SJSA1 (cell line): ENCODE data around the gene SLC6A1. TPM values are rescaled to one million over a fixed set of nuclear protein-coding genes. Genes with fewer than 3 reads are reported as not detected.

Experiments
- DNase-seq, 2 experiments: peaks; one replicate each; pipeline ENCODE4 v3.0.0-alpha.2; 2015 to 2020; ENCODE audit warnings: low spot score in 2 of 2, low read depth in 1 of 2
- H3K27ac ChIP-seq: fragments of 250-450 bp; sonication (Bioruptor Pico); 2 replicates; pipeline ENCODE4 v1.5.1; 2020; ENCODE audit warnings: mild to moderate bottlenecking, moderate library complexity
- H3K27me3 ChIP-seq: fragments of 250-450 bp; sonication (Bioruptor Pico); replicated peaks from 2 replicates; pipeline ENCODE4 v1.5.1; 2020; ENCODE audit warnings: mild to moderate bottlenecking, moderate library complexity
- H3K36me3 ChIP-seq: fragments of 250-450 bp; sonication (Bioruptor Pico); 2 replicates; pipeline ENCODE4 v1.5.1; 2020; ENCODE audit warnings: mild to moderate bottlenecking
- H3K4me1 ChIP-seq: fragments of 250-450 bp; sonication (Bioruptor Pico); replicated peaks from 2 replicates; pipeline ENCODE4 v1.6.1; 2021; ENCODE audit warnings: mild to moderate bottlenecking
- H3K4me3 ChIP-seq: fragments of 250-450 bp; sonication (Bioruptor Pico); 2 replicates; pipeline ENCODE4 v1.5.1; 2020; ENCODE audit warnings: mild to moderate bottlenecking
- H3K9me3 ChIP-seq: fragments of 250-450 bp; sonication (Bioruptor Pico); replicated peaks from 2 replicates; pipeline ENCODE4 v1.5.1; 2020; ENCODE audit warnings: mild to moderate bottlenecking
- total RNA-seq: library from RNA; depleted of rRNA; stranded (reverse); fragments of >200 nt; shearing (Covaris generic); gene quantifications from 2 replicates; pipeline ENCODE4 v1.2.3, GENCODE V29; 2014

SLC6A1 gene
- total RNA-seq, 1 experiment from 2014 or later = not detected

DNA sequence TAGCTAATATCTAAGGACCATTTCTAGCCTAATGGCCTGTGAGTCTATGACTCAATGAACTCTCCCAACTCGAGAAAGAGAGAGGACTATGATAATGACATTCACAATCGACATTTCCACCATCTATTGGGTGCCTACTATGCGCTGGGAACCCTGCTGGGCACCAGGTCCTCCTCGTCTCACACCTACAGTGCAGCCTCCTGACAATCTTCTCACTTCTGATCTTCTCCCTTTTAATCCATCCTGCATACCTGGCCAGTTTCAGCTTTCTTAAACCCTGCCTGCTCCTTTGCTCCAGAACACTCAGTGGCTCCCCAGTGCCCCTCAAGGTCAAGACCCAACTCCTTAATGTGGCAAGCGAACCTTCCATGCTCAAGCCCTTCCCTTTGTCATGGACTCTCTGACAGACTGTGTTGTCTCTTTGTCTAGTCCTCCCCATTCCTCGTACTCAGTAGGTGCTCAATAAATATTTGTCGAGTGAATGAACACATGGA is 3.5 kb upstream of the SLC6A1 start:
- H3K4me3 ChIP-seq = no peak overlapping the region
- no peak overlapping the region for H3K27ac ChIP-seq
- peaks cover 50% of the 10 kb centered on the region for H3K27me3 ChIP-seq
- no peaks in the 10 kb centered on the region for H3K36me3 ChIP-seq
- DNase-seq = no peak
- H3K9me3 ChIP-seq = no peaks in the 10 kb centered on the region
- H3K4me1 ChIP-seq = no peaks in the 10 kb centered on the region

DNA sequence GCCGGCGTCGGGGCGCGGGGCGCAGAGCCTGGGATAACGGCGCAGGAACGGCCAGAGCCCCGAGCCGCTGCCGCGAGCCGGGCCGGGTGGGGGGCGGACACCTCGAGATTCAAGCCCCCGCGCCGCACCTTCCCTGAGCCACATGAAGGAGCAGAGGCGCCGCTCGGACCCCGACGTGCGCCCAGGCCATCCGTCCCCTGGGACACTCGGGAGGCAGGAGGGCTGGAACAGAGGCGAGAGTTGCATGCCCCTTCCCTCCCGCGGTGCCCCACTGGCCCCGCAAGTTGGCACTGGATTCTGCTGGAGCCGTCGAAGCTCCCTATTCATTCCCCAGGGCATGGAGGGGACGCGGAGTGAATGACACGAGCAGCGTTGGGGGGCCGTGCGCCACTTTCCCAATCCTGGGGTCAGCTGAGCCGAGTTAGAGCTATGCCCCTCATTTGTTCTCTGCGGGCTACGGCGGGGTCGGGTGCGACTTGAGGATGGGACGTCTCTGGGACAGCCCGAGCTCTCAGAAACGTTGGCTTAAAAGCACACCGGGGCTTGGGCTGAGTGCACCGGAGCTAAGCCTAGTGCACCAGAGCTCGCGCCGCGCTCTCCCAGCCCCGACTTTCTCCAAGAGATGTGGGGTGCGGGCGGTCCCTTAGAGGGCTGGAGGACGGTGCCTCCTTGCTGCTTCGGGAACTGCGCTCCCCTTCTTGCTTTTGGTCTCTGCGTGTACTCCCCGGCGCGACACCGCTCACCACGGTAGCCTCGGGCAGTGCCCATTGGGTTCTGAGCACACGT is 588 bp downstream of the SLC6A1 start:
- Histone ChIP-seq H3K36me3 (no peaks in the 10 kb centered on the region), H3K27ac (no peak overlapping the region), H3K4me3 (no peak overlapping the region), H3K9me3 (no peaks in the 10 kb centered on the region), H3K4me1 (no peaks in the 10 kb centered on the region), H3K27me3 (peaks cover 78% of the 10 kb centered on the region)
- no peak for DNase-seq

DNA sequence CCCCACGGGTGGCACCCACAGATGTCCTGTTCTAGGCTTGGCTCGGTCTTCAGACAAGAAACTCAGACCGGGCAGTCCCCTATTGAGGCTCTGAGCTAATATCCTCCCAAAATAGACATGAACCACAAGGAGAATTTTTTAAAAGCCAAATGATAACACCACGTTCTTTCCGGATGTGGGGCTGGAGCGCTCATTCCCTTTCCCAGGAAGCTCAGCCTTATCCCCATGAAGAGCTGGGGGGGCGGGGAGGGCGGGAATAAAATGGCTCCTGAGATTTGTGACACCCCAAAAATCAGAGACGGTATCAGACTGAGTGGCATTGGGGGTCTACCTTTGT is 1.1 kb downstream of the SLC6A1 start:
- peaks cover 78% of the 10 kb centered on the region for H3K27me3 ChIP-seq
- no peaks in the 10 kb centered on the region for H3K36me3 ChIP-seq
- H3K27ac ChIP-seq = no peak overlapping the region
- no peaks in the 10 kb centered on the region for H3K9me3 ChIP-seq
- H3K4me3 ChIP-seq = no peak overlapping the region
- H3K4me1 ChIP-seq = no peaks in the 10 kb centered on the region
- no peak for DNase-seq

DNA sequence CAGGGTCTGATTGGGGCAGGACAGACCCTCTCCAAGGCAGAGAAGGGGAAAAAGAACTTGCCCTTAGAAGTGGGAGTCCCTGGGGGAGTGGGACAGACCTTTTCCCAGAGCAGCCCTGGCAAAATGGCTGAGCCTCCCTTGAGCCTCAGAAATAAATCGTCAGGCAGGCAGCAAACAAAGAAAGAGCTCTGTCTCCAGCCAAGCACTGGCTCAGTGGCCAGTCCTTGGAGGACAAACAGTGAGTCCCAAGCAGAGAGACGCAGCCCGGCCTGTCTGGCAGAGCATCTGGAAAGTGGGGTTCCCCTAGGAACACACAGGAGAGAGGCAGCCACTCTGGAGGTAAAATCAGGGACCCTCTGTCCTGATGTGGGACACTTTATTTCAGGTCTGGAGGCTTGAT is 1.8 kb downstream of the SLC6A1 start:
- Histone ChIP-seq H3K36me3 (no peaks in the 10 kb centered on the region), H3K27me3 (peaks cover 73% of the 10 kb centered on the region)

DNA sequence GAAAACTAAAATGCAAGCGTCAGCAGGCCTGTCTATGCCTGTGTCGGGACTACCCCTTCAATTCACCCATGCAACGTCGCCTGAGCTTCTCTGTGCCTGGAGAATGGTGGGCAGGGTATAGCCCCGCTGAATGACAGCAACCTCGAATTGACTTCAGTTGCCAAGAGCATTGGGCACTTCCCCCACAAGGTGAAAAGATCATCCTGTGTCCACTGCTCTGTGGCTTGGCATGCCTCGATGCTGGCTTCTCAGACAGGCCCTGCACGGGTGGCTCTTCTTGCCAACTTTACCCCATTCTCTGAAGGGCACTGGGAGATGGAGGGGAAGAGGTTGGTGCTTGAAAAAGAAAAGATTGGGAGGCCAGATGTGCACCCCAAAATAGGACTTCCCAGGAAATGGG is 3.3 kb downstream of the SLC6A1 start:
- peaks cover 58% of the 10 kb centered on the region for H3K27me3 ChIP-seq

More for the DNA sequence above, 1.8 kb downstream of the SLC6A1 start:
- no peak for DNase-seq
- no peaks in the 10 kb centered on the region for H3K4me1 ChIP-seq
- no peak overlapping the region for H3K4me3 ChIP-seq
- H3K9me3 ChIP-seq = no peaks in the 10 kb centered on the region
- H3K27ac ChIP-seq = no peak overlapping the region

DNA sequence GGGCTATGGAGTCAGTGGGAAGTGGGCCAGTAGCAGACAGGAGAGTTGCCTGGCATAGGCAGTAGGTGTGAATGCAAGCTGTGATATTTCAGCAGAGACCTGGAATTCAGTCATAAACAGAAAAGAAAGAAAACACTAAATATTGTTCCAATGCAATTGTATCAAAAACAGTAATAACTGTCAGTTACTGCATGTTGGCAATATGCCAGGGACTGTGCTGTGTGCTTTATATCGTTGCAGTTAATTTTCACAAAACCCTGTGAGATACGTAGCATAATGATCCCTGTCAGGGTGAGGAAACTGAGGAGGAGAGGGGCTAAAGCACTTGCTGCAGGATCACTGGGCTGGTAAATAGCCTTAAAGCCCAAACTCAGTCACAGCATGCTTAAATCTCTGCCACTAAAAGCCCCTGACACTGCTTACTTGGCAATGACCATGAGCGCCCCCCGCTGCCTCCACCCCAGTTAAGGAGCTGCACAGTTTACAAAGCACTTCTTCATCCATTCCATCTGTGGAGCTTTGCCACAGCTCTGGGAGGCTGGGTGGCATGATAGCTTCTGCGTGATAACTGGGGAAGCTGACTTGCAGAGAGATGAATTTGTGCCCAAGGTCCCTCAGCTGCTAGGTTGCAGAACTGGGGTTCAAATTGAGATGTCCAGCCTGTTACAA is 3.9 kb downstream of the SLC6A1 start:
- H3K4me1 ChIP-seq = no peaks in the 10 kb centered on the region
- no peaks in the 10 kb centered on the region for H3K36me3 ChIP-seq
- no peak for DNase-seq
- H3K27me3 ChIP-seq = peaks cover 52% of the 10 kb centered on the region
- no peak overlapping the region for H3K27ac ChIP-seq
- no peaks in the 10 kb centered on the region for H3K9me3 ChIP-seq
- H3K4me3 ChIP-seq = no peak overlapping the region

More for the DNA sequence above, 3.3 kb downstream of the SLC6A1 start:
- no peak for DNase-seq
- H3K4me3 ChIP-seq = no peak overlapping the region
- H3K36me3 ChIP-seq = no peaks in the 10 kb centered on the region
- no peak overlapping the region for H3K27ac ChIP-seq
- no peaks in the 10 kb centered on the region for H3K4me1 ChIP-seq
- H3K9me3 ChIP-seq = no peaks in the 10 kb centered on the region

DNA sequence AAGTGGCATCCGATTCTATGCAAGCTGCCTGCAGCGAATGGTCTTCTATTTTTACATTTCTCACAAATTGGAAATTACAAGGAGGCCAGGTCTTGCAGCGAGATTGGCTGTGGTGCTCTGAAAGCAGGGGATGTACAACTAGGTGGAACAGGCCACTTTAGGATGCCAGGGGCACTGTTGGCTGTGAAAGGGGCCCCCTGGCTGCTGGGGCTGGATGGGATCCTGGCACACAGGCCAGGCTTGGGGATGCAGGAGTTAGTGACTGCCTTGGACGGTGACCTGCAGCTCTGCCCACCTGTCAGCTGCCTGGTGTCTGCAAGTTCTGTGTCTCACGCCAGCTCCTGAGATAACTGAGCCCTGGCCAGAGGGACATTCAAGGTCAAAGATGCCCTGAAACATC is 4.6 kb downstream of the SLC6A1 start:
- Histone ChIP-seq H3K4me1 (no peaks in the 10 kb centered on the region), H3K27me3 (peaks cover 48% of the 10 kb centered on the region)

DNA sequence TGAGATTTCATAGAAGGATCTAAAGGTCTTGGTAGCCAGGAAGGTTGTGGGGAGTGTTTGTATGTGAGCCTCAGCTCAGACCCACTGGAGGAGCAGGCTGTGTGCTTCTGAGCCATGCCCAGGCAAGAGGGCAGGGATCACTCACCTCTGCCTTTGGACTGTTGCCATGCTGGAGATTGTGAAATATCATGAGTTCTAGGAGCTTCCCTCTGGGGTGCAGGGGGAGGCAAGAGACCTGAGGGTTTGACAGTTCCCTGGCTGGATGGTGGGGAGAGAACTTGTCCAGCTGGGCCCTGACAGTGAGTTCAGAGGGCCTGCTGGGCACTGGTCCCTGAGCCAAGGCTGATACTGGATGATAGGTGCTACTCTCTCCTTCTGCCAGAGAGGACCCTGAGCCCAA is 6.0 kb downstream of the SLC6A1 start:
- H3K27me3 ChIP-seq = peaks cover 43% of the 10 kb centered on the region

More for the DNA sequence above, 4.6 kb downstream of the SLC6A1 start:
- Histone ChIP-seq H3K27ac (no peak overlapping the region), H3K36me3 (no peaks in the 10 kb centered on the region), H3K9me3 (no peaks in the 10 kb centered on the region), H3K4me3 (no peak overlapping the region)
- DNase-seq = no peak

DNA sequence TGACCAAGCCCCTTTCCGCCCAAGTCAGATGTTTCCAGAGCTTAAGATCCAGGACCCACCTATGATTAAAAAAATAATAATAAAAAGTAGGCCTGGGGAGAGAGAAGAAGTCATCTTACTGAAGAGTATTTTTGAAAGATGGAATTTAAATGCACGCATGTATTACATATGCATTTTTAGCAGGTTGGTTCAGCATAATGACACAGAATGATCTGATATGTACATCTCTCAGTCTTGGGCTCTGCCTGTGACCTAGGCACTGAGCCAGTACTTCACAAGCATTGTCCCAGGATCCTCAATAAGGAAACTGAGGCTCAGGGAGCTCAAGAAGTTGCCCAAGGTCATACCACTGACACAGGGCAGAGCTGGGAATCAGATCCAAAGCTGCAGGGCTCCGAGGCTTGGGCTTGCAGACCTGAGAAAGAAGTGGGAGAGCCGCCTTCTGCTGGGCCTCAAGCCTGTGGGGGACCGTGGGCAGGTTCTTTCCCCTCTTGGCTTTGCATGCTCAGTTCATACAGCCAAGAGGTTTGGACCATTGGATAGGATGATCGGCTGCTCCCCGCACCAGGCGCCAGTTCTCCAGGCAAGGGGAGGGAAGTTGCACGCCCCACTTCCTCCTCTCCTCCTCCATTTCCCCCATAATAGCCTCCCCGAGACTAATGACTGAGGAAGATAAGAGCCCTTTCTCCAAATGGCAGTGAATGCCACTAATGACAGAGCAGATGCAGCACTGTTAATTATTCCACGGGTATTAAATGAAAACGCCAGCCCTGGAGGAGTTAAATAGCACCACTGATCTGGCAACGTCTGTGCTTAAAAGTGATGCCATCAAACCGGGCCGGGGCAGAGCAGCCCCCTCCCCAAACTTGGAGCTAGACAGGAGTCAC is 6.9 kb downstream of the SLC6A1 start:
- H3K4me3 ChIP-seq = no peak overlapping the region
- H3K36me3 ChIP-seq = no peaks in the 10 kb centered on the region
- DNase-seq = no peak
- no peaks in the 10 kb centered on the region for H3K4me1 ChIP-seq
- no peaks in the 10 kb centered on the region for H3K9me3 ChIP-seq
- no peak overlapping the region for H3K27ac ChIP-seq
- peaks cover 44% of the 10 kb centered on the region for H3K27me3 ChIP-seq

More for the DNA sequence above, 6.0 kb downstream of the SLC6A1 start:
- Histone ChIP-seq H3K9me3 (no peaks in the 10 kb centered on the region), H3K27ac (no peak overlapping the region), H3K36me3 (no peaks in the 10 kb centered on the region), H3K4me3 (no peak overlapping the region), H3K4me1 (no peaks in the 10 kb centered on the region)
- no peak for DNase-seq

DNA sequence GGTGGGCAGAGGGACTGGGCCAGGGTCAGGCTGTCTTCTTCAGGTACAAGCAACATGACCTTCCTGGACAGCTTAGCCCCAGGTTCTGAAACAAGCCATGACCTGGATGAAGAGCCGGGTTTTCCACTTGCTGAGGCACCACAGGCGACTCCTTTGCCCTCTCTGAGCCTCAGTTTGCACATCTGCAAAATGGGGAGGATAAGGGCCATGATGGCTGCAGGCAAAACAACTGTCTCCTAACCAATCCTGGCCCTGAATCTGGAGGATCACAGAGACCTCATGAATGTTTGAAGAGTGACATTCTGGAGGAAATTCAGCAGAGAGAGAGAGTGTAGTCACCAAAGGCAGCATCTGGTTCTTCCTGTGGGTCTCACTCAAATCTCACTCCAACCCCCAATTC is 8.0 kb downstream of the SLC6A1 start:
- Histone ChIP-seq H3K27me3 (peaks cover 41% of the 10 kb centered on the region), H3K27ac (no peak overlapping the region), H3K36me3 (no peaks in the 10 kb centered on the region), H3K4me3 (no peak overlapping the region), H3K9me3 (no peaks in the 10 kb centered on the region), H3K4me1 (no peaks in the 10 kb centered on the region)
- DNase-seq = no peak

DNA sequence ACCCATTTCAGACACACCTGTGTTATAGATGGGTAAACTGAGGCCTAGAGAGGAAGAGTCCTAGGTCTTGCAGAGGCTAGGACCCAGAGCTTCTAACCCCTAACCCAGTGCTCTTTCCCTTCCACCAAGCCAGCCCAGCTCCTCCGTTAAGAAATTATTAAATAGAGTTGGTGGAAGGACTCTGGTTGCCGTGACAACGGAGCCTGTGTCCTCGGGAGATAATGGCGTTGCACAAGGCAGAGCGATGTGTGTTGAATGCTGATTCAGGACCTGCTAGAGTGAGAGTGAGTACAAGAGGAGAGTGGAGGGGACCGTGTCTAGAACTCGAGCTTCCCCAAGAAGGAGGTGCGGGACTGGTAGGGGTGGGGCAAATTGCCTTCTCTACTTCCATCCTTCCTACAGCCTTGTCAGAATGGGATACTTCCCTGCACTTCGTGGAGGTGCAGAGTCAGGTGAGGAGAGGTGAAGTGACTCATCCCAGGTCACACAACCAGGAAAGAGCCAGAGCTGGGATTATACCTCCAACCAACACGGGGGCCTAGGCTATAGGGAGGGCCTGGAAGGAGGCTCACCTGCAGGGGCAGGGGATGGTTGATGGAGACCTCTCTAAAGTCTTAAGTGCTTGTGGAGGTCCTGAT is 8.6 kb downstream of the SLC6A1 start:
- Histone ChIP-seq H3K9me3 (no peaks in the 10 kb centered on the region), H3K27me3 (peaks cover 42% of the 10 kb centered on the region), H3K4me3 (no peak overlapping the region), H3K36me3 (no peaks in the 10 kb centered on the region), H3K4me1 (no peaks in the 10 kb centered on the region), H3K27ac (no peak overlapping the region)
- no peak for DNase-seq

DNA sequence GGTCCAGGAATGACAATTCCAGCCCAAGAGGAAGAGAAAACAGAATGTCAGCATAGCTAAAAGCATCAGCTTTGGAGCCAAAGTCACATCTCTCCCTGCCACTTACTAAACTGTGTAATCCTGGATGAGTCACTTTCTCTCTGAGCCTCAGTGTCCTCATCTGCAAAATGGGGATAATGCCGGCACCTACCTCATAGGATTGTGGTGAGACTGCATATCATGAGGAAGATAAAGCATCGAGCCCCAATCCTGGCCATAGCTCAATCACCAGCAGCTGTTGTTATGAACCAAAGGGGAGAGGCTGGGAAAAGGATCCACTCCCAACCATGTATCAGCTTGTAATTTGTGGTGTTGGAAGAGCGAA is 9.1 kb downstream of the SLC6A1 start:
- Histone ChIP-seq H3K4me3 (no peak overlapping the region), H3K9me3 (no peaks in the 10 kb centered on the region), H3K27me3 (peaks cover 42% of the 10 kb centered on the region)

DNA sequence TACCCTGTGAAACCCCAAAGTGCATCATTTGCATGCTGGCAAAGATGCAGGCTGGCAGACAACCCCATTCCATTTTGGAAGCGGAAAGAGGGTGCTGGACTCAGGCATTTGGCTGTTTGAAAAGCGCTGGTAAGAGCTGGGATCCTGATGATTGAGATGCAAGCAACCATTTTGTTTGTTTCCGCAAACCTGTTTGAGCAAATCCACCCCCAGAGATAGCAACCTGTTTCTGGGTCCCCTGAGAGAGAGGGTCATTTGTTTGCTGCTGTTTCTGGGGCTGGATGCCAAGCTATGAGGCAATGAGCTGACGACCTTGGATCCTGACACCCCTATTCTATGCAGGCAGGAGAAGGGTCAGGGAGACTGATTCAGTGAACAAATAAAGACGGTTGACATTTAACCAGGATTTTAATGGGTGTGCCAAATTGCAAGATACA is 9.8 kb downstream of the SLC6A1 start:
- DNase-seq = no peak
- H3K9me3 ChIP-seq = no peaks in the 10 kb centered on the region
- no peaks in the 10 kb centered on the region for H3K36me3 ChIP-seq
- H3K4me3 ChIP-seq = no peak overlapping the region
- H3K27me3 ChIP-seq = peaks cover 39% of the 10 kb centered on the region
- no peaks in the 10 kb centered on the region for H3K4me1 ChIP-seq
- H3K27ac ChIP-seq = no peak overlapping the region

More for the DNA sequence above, 9.1 kb downstream of the SLC6A1 start:
- Histone ChIP-seq H3K4me1 (no peaks in the 10 kb centered on the region), H3K36me3 (no peaks in the 10 kb centered on the region), H3K27ac (no peak overlapping the region)
- DNase-seq = no peak
